Activated CD4-positive, CD25-positive, alpha-beta regulatory T cell treated with anti-CD3 and anti-CD28 coated beads, Interleukin-2, amount 50 U/mL, for 16 hours (primary cell): ENCODE measurements around the gene SOX8.
A peak's percentile ranks its signal among the peaks of the same experiment; 100 is the strongest.
"Not testable (repeated sequence)": the region's sequence is repeated elsewhere in the genome, so short reads cannot be mapped to it uniquely, and the experiment has no call there.

Source experiments
- DNase-seq: peaks from one replicate; pipeline ENCODE4 v3.0.0-alpha.2; 2020; ENCODE audit warnings: low read depth, low spot score

Gene SOX8

DNA sequence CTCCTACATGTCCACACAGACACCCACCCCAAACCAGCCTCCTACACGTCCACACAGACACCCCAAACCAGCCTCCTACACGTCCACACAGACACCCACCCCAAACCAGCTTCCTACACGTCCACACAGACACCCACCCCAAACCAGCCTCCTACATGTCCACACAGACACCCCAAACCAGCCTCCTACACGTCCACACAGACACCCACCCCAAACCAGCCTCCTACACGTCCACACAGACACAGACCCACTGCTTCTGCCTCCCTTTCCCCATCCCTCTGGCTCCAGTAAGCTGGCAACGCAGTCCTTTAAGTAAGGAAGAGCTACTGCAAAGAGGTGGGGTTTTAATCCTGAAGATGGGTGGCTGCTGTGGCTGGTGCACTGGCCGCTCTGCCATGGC is 27.8 kb upstream of the SOX8 start:
- not testable (repeated sequence) for DNase-seq

DNA sequence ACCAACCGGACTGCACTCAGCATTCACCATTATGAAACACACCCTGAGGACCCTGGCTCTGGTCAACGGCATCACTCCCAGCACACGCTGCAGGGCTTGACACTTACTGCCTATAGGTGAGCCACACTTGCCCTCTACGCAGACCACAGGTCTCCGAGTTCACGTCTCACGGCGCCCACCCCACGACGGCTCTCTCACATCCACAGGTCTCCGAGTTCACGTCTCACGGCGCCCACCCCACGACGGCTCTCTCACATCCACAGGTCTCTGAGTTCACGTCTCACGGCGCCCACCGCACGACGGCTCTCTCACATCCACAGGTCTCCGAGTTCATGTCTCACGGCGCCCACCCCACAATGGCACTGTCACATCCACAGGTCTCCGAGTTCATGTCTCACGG is 25.8 kb upstream of the SOX8 start:
- not testable (repeated sequence) for DNase-seq

GRCh38 chr16:959232-960040 is 22.1 kb upstream of the SOX8 start:
- DNase-seq, result no peak

GRCh38 chr16:962366-962765 is 19.2 kb upstream of the SOX8 start:
- DNase-seq, result no peak

DNA sequence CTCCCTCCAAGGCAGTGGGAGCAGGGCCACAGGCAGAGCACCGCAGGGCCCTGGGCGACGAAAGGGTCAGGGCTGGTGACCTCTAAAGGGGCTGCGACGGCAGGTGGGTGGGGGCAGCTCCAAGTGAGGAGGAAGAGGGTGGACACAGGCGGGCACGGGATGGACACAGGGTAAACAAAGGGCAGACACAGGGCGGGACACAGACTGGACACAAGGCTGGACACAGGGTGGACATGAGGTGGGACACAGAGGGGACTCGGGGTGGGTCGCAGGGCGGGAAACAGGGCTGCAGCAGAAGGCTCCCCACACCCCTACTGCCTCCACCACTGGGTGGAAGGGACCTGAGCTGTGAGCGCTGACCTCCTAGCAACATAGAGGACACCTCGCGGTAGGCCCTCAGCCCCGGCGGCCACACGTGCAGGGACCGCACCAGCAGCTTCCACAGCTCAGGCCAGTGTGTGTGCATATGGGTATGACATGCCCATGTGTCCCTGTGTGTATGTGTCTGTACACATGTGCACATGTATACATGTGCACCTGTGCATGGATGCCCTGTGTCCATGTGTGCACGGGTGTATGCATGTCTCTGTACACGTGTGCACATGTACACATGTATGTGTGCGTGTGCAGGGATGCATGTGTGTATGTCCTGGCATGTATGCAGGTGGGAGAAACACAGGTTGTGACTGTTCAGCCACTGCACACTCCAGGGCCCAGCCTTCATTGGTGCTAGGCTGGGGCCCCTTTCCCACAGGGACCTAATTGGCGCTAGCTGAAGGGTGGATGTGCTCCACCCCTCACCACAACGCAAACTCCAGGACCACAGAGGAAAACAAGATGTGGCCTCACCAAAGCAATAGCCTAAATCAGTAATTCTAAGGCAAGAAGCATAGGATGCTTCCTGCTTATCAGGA is 18.4 kb upstream of the SOX8 start:
- no peak for DNase-seq

GRCh38 chr16:963913-964312 is 17.7 kb upstream of the SOX8 start:
- DNase-seq, result no peak

DNA sequence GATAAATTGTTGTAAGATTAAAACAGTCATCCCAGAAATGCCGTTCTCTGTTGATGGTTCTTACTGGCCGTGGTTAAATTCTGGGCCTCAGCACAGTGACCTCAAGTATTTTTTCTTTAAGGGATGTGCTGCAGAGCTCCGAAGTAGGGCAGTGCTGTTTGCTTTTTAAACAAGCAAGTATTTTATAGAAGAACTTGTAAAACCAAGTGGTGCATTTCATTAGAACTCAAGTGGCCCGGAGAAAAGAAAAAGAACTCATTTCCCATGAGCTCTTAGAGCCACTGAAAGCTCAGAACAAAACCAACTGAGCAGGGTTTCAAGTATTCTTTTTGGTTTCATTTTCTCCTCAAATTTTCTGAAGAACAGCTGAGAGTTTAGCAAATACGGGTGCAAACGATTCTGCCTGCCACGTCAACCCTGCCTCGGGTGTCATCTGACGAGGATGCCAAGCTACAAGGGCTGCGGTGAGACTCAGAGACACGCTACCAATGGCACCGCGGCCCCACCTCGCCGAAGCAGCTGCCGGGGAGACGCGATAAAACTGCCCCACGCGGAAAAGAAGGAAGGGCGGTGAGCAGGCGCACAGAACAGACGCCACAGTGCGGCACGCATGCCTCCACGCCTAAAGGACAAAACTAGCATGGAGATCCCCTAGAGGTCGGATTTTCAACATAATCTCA is 17.1 kb upstream of the SOX8 start:
- peak; percentile 54 for DNase-seq

GRCh38 chr16:965036-965395 is 16.6 kb upstream of the SOX8 start:
- no peak for DNase-seq

GRCh38 chr16:965487-965886 is 16.1 kb upstream of the SOX8 start:
- no peak for DNase-seq

GRCh38 chr16:966035-966434 is 15.5 kb upstream of the SOX8 start:
- no peak for DNase-seq

GRCh38 chr16:966505-966904 is 15.1 kb upstream of the SOX8 start:
- DNase-seq, result no peak

- no peak for DNase-seq
These were observed 14.5 kb upstream of the SOX8 start for GRCh38 chr16:967077-967541.

- no peak for DNase-seq
These were observed 13.8 kb upstream of the SOX8 start for GRCh38 chr16:967546-968295.

DNA sequence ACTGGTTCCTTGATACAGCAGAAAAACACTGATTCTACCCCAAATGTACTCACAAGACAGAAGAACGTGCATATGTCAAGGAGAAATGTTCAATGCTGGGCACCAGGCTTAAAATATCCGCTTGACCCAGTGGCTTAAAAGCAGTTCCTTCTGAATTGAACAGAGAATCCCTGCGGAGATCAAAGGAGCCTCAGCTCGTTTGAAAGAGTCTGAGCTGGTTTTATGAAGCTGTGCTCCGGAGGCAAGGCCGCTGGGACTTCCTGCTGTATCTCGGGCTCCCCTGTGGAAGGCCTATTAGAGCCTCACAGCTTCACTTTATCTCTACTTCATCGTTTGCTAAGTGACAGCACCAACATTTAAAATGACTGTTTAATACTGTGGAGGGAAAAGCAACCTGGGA is 12.9 kb upstream of the SOX8 start:
- no peak for DNase-seq

GRCh38 chr16:969508-970385 is 11.8 kb upstream of the SOX8 start:
- no peak for DNase-seq

DNA sequence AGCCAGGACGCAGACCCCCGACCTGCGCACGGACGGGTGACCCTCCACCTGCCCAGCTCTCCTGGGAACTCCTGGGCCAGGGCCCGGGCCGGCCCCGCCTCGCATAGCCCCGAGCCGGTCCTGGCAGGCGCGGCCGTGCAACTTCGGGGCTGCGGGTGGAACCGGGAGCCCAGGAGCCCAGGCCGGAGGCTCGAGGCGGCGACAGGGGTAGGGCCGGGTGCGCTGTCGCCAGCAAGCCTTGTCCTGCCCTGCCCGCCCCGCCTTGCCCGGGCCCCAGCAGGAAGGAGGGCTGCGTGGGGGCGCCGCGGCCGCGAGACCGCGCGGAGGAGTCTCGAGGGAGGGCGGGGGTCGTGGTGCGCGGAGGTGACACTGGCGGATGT is 11.2 kb upstream of the SOX8 start:
- DNase-seq, result no peak

- peak; percentile 95 for DNase-seq
These were observed 10.6 kb upstream of the SOX8 start, which contains the start of gene LMF1 for GRCh38 chr16:970766-971581. Gene LMF1 (minus strand): TSS chr16:970984. CDS start chr16:970980, 4 bp downstream.

- DNase-seq, result no peak
These were observed 10.0 kb upstream of the SOX8 start for GRCh38 chr16:971582-971905.

- DNase-seq, result no peak
These were observed 9.6 kb upstream of the SOX8 start for GRCh38 chr16:971981-972315.
